ENCODE results near the gene ADISSP. TPM values are rescaled to one million over a fixed set of nuclear protein-coding genes. Genes with fewer than 3 reads are reported as not detected.

The ADISSP gene
- total and polyA plus RNA-seq, 2 of the 13 experiments (the other 11 are each of a cell fraction or from before 2014, with no cell fraction given) = 38.3 to 90.6 TPM

- no peak for TF ChIP-seq ZIK1 (CRISPR knock-in tag; IDR thresholded peaks at IDR 0.05; ENCODE audit: borderline replicate concordance, low read depth)
- TF ChIP-seq ZNF263 (CRISPR knock-in tag; IDR thresholded peaks at IDR 0.05) = peak; percentile 71; the same call in 1 of the 2 replicates
- TF ChIP-seq, protein P1, sequence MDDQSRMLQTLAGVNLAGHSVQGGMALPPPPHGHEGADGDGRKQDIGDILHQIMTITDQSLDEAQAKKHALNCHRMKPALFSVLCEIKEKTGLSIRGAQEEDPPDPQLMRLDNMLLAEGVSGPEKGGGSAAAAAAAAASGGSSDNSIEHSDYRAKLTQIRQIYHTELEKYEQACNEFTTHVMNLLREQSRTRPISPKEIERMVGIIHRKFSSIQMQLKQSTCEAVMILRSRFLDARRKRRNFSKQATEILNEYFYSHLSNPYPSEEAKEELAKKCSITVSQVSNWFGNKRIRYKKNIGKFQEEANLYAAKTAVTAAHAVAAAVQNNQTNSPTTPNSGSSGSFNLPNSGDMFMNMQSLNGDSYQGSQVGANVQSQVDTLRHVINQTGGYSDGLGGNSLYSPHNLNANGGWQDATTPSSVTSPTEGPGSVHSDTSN (CRISPR knock-in tag; IDR thresholded peaks at IDR 0.05; ENCODE audit: borderline replicate concordance) = no peak
- TF ChIP-seq ZNF362 (CRISPR knock-in tag; IDR thresholded peaks at IDR 0.05; ENCODE audit: borderline replicate concordance) = 0 out of 2 replicates have a peak, but pooled peaks have one; percentile 8
- no peak for TF ChIP-seq KAT7 (CRISPR knock-in tag; IDR thresholded peaks at IDR 0.05; ENCODE audit: borderline replicate concordance)
- TF ChIP-seq ZNF142 (CRISPR knock-in tag; IDR thresholded peaks at IDR 0.05) = no peak
- peak; percentile 73; the same call in 1 of the 2 replicates for TF ChIP-seq ZSCAN21 (CRISPR knock-in tag; IDR thresholded peaks at IDR 0.05; ENCODE audit: borderline replicate concordance)
- TF ChIP-seq, protein P2, sequence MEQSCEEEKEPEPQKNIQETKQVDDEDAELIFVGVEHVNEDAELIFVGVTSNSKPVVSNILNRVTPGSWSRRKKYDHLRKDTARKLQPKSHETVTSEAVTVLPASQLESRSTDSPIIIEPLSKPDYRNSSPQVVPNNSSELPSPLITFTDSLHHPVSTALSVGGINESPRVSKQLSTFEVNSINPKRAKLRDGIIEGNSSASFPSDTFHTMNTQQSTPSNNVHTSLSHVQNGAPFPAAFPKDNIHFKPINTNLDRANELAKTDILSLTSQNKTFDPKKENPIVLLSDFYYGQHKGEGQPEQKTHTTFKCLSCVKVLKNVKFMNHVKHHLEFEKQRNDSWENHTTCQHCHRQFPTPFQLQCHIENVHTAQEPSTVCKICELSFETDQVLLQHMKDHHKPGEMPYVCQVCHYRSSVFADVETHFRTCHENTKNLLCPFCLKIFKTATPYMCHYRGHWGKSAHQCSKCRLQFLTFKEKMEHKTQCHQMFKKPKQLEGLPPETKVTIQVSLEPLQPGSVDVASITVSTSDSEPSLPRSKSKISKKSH (CRISPR knock-in tag; IDR thresholded peaks at IDR 0.05; ENCODE audit: borderline replicate concordance) = no peak
- no peak for TF ChIP-seq FOXJ3 (CRISPR knock-in tag; IDR thresholded peaks at IDR 0.05; ENCODE audit: borderline replicate concordance)
- TF ChIP-seq ZBTB8A (CRISPR knock-in tag; IDR thresholded peaks at IDR 0.05; ENCODE audit: borderline replicate concordance, low read depth) = no peak
- no peak for TF ChIP-seq CC2D1A (CRISPR knock-in tag; IDR thresholded peaks at IDR 0.05)
- TF ChIP-seq DR1 (CRISPR knock-in tag; IDR thresholded peaks at IDR 0.05) = no peak
- no peak for TF ChIP-seq NCOA5 (CRISPR knock-in tag; IDR thresholded peaks at IDR 0.05)
- no peak for TF ChIP-seq CBX2 (IDR thresholded peaks at IDR 0.05; ENCODE audit: low read depth, low read length)
- TF ChIP-seq CBX2 (CRISPR knock-in tag; IDR thresholded peaks at IDR 0.05; ENCODE audit: low read depth) = peak; percentile 23; the same call in 1 of the 2 replicates
- no peak for TF ChIP-seq FOXM1 (CRISPR knock-in tag; IDR thresholded peaks at IDR 0.05)
- TF ChIP-seq FOSL1 (CRISPR knock-in tag; IDR thresholded peaks at IDR 0.05; ENCODE audit: borderline replicate concordance) = no peak
These were observed 10.4 kb upstream of the ADISSP start (continued) for GRCh38 chr20:3777716-3778629.

Data from HepG2 (cell line).